Testis (tissue), 2 donors: Measurements from ENCODE around the gene YBX1.

Experiments used
- POLR2A ChIP-seq: fragments of 450-650 bp; IDR thresholded peaks from one replicate; pipeline ENCODE4 v1.6.1; 2017; ENCODE audit warnings: antibody characterized with exemption, mild to moderate bottlenecking, moderate library complexity
- TF ChIP-seq, protein P1 (sequence below), 3 experiments: fragments of 450-650 bp in 2 of 3; fragments of 200-600 bp in 1 of 3; sonication (generic) in 1 of 3; IDR thresholded peaks; one replicate each; pipeline ENCODE4 v1.5.1; 2016 to 2019; ENCODE audit warnings: antibody characterized with exemption in 3 of 3, mild to moderate bottlenecking in 2 of 3, moderate library complexity in 1 of 3

DNA sequence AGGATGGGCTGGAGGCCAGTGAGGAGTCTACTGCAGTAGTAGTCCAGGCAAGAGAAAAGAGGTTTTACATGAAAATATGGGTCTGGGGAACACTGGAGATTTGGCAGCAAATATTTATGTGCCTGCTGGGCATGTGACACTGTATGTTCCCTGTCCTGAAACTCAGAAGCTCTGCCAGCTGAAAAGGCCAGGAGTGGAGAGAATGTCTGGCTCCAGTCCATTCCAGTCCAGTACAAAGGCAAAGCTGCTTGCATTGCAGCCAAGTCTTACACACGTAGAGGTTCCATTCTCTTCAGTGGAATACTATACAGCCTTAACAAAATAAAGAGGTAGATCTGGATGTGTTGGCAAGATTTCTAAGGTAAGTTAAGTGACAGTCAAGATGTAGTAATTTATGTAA lies 7.5 kb upstream of the YBX1 start:
- TF ChIP-seq, protein P1, sequence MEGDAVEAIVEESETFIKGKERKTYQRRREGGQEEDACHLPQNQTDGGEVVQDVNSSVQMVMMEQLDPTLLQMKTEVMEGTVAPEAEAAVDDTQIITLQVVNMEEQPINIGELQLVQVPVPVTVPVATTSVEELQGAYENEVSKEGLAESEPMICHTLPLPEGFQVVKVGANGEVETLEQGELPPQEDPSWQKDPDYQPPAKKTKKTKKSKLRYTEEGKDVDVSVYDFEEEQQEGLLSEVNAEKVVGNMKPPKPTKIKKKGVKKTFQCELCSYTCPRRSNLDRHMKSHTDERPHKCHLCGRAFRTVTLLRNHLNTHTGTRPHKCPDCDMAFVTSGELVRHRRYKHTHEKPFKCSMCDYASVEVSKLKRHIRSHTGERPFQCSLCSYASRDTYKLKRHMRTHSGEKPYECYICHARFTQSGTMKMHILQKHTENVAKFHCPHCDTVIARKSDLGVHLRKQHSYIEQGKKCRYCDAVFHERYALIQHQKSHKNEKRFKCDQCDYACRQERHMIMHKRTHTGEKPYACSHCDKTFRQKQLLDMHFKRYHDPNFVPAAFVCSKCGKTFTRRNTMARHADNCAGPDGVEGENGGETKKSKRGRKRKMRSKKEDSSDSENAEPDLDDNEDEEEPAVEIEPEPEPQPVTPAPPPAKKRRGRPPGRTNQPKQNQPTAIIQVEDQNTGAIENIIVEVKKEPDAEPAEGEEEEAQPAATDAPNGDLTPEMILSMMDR (IDR thresholded peaks at IDR 0.05) = no peak
- TF ChIP-seq POLR2A = no peak
